Activated naive CD8-positive, alpha-beta T cell (primary cell): ENCODE measurements around the gene C16orf82.

Experiments used
- H3K27ac Mint-ChIP-seq: one replicate; pipeline ENCODE4 v1.8.0; 2021; ENCODE audit warnings: mixed read lengths
- H3K27me3 Mint-ChIP-seq: one replicate; pipeline ENCODE4 v1.8.0; 2021; ENCODE audit warnings: mixed read lengths
- H3K36me3 Mint-ChIP-seq: one replicate; pipeline ENCODE4 v1.8.0; 2021; ENCODE audit warnings: mixed read lengths
- H3K4me1 Mint-ChIP-seq: one replicate; pipeline ENCODE4 v1.8.0; 2021; ENCODE audit warnings: low read depth, mixed read lengths
- H3K4me3 Mint-ChIP-seq: one replicate; pipeline ENCODE4 v1.8.0; 2021; ENCODE audit warnings: mild to moderate bottlenecking, mixed read lengths
- H3K9me3 Mint-ChIP-seq: one replicate; pipeline ENCODE4 v1.8.0; 2021; ENCODE audit warnings: low read depth, mixed read lengths

C16orf82 gene

GRCh38 chr16:27066668-27067537, at the start of gene C16orf82:
Gene C16orf82 (plus strand): TSS chr16:27066927.
- no peaks in the 10 kb centered on the region for H3K9me3 Mint-ChIP-seq
- H3K27me3 Mint-ChIP-seq = peaks cover 6% of the 10 kb centered on the region
- no peak within 1 kb of the TSS for H3K27ac Mint-ChIP-seq
- H3K36me3 Mint-ChIP-seq = no peaks in the 10 kb centered on the region
- H3K4me1 Mint-ChIP-seq = no peaks in the 10 kb centered on the region
- H3K4me3 Mint-ChIP-seq = no peak within 1 kb of the TSS

DNA sequence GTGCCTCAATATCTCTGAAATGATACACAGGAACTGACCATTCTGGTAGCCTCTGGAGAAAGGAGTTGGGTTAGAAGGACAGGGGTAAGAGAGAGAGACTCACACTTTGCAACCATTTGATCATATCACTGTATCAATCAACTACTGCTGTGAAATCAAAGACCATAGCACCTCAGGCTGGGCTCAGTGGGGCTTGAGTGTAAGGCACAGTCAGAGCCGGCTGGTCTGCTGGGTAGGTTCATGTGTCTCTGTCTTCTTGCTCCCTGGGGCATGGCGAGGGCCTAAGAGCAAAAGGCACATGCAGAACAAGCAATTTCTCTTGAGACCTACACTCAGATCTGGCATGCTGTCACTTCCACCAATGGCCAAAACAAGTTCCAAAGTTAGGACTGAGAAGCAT, 46.7 kb upstream of the C16orf82 start:
- Mint-ChIP-seq H3K4me1 (no peaks in the 10 kb centered on the region), H3K27ac (no peak overlapping the region), H3K4me3 (no peak overlapping the region), H3K27me3 (peaks cover 4% of the 10 kb centered on the region), H3K9me3 (no peaks in the 10 kb centered on the region), H3K36me3 (no peaks in the 10 kb centered on the region)

GRCh38 chr16:27024010-27024409, 42.7 kb upstream of the C16orf82 start:
- Mint-ChIP-seq H3K27ac (no peak overlapping the region), H3K9me3 (no peaks in the 10 kb centered on the region), H3K4me1 (no peaks in the 10 kb centered on the region), H3K4me3 (no peak overlapping the region), H3K27me3 (peaks cover 6% of the 10 kb centered on the region), H3K36me3 (no peaks in the 10 kb centered on the region)

DNA sequence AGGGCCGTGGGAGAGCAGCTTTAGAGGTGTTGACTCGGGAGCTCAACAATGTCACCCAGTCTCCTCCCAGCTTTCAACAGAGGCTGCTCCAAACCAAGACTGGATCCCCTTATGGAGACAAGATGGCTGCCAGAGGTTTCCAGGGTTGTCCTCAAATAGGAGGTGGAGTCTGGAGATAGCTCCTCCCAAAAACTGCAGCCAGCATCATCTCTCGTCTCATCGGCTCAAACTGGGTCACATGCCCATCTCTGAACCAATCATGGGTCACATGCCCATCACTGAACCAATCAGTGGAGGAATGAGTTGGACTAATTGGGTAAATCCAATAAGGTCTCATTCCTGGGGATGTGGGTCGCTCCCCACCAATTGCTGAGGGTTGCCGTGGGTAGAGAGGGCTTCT, 41.1 kb upstream of the C16orf82 start:
- Mint-ChIP-seq H3K27ac (no peak overlapping the region), H3K27me3 (peaks cover 9% of the 10 kb centered on the region), H3K36me3 (no peaks in the 10 kb centered on the region), H3K9me3 (no peaks in the 10 kb centered on the region), H3K4me3 (no peak overlapping the region), H3K4me1 (no peaks in the 10 kb centered on the region)

- Mint-ChIP-seq H3K9me3 (no peaks in the 10 kb centered on the region), H3K4me3 (no peak overlapping the region), H3K4me1 (no peaks in the 10 kb centered on the region), H3K27ac (no peak overlapping the region), H3K27me3 (peaks cover 8% of the 10 kb centered on the region), H3K36me3 (no peaks in the 10 kb centered on the region)
Observed at GRCh38 chr16:27027971-27028370, 38.8 kb upstream of the C16orf82 start.

DNA sequence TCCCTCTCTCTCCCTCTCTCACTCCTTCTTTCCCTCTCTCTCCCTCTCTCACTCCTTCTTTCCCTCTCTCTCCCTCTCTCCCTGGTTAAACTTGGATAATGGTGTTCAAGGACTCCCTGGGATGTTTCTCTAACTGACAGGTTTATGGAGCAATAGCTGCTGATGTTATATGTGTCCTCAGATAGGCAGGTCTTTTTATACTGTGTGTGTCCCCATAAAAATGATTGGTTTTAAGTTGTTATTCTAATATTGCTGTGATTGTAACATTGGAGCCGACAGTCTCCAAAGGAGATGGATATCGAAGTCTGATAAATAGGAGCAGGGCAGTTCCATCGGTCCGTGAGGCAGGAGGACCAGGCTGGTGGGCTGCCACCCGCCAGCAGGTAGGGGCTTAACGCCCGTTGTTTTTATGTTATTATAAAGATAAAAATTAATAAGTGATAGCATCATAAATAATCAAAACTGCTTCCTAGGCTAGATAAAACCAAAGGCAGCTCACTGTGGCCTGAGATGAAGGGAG, 38.1 kb upstream of the C16orf82 start:
- Mint-ChIP-seq H3K4me3 (no peak overlapping the region), H3K36me3 (no peaks in the 10 kb centered on the region), H3K27ac (no peak overlapping the region), H3K4me1 (no peaks in the 10 kb centered on the region), H3K27me3 (peaks cover 8% of the 10 kb centered on the region), H3K9me3 (no peaks in the 10 kb centered on the region)

- Mint-ChIP-seq H3K27ac (no peak overlapping the region), H3K9me3 (no peaks in the 10 kb centered on the region), H3K4me1 (no peaks in the 10 kb centered on the region), H3K36me3 (no peaks in the 10 kb centered on the region), H3K4me3 (no peak overlapping the region), H3K27me3 (peaks cover 9% of the 10 kb centered on the region)
Observed at GRCh38 chr16:27029525-27029924, 37.2 kb upstream of the C16orf82 start.

DNA sequence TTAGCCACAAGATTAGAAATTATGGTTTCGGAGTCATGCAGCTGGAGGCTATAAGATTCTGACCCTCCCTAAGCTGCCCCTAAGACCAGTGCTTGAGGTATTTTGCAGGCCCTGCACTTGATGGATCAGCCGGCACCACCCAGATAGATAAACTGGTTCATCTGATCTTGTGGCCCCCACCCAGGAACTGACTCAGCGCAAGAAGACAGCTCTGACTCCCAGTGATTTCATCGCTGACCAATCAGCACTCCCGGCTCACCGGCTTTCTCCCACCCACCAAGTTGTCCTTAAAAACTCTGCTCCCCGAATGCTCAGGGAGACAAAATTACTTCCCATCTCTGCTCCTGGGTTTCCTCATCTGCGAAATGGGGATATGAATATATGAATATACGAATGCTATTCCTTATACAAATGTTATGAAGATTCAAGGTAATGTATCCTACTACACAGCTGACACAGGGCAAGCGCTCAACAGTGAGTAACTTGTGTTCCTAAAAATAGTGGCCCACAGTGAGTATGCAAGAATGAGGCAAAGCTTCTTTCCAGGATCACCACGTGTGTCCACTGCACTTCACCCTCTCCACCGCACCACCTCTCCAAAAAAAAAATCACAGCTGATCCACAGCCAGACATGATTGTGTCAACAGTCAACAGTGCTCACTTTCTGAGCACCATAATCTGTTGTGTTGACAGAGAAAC, 33.3 kb upstream of the C16orf82 start:
- Mint-ChIP-seq H3K9me3 (no peaks in the 10 kb centered on the region), H3K27me3 (peaks cover 8% of the 10 kb centered on the region), H3K27ac (no peak overlapping the region), H3K36me3 (no peaks in the 10 kb centered on the region), H3K4me1 (no peaks in the 10 kb centered on the region), H3K4me3 (no peak overlapping the region)

DNA sequence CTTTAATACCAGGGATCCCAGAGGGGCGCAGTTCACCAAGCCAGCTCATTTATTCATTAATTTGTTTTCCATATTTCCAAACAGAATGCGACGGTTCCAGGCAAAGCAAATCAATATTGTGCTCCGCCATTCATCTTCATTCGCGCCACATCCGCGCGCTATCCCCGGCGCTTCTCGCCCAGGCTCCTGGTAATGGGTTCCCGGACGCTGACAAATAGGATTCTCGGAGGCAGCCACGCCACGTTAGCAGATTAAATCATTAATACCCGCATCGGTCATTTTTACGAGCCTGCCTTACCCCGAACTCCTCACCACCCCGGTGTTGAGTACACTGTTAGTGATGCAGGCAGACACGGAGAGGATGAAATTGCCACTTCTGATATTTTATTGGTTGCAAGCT, 26.0 kb upstream of the C16orf82 start:
- Mint-ChIP-seq H3K4me3 (no peak overlapping the region), H3K27me3 (peaks cover 9% of the 10 kb centered on the region), H3K9me3 (no peaks in the 10 kb centered on the region), H3K36me3 (no peaks in the 10 kb centered on the region), H3K27ac (no peak overlapping the region), H3K4me1 (no peaks in the 10 kb centered on the region)

GRCh38 chr16:27046958-27047518, 19.7 kb upstream of the C16orf82 start:
- Mint-ChIP-seq H3K4me3 (no peak overlapping the region), H3K9me3 (no peaks in the 10 kb centered on the region), H3K27me3 (peaks cover 4% of the 10 kb centered on the region), H3K27ac (no peak overlapping the region), H3K36me3 (no peaks in the 10 kb centered on the region), H3K4me1 (no peaks in the 10 kb centered on the region)

GRCh38 chr16:27048316-27048715, 18.4 kb upstream of the C16orf82 start:
- H3K27me3 Mint-ChIP-seq = peaks cover 2% of the 10 kb centered on the region
- no peaks in the 10 kb centered on the region for H3K9me3 Mint-ChIP-seq
- H3K4me1 Mint-ChIP-seq = no peaks in the 10 kb centered on the region
- no peak overlapping the region for H3K27ac Mint-ChIP-seq
- H3K36me3 Mint-ChIP-seq = no peaks in the 10 kb centered on the region
- no peak overlapping the region for H3K4me3 Mint-ChIP-seq

- no peaks in the 10 kb centered on the region for H3K27me3 Mint-ChIP-seq
- H3K27ac Mint-ChIP-seq = no peak overlapping the region
- H3K9me3 Mint-ChIP-seq = no peaks in the 10 kb centered on the region
- H3K36me3 Mint-ChIP-seq = no peaks in the 10 kb centered on the region
- H3K4me3 Mint-ChIP-seq = no peak overlapping the region
- H3K4me1 Mint-ChIP-seq = no peaks in the 10 kb centered on the region
Observed at GRCh38 chr16:27049117-27049516, 17.6 kb upstream of the C16orf82 start.

DNA sequence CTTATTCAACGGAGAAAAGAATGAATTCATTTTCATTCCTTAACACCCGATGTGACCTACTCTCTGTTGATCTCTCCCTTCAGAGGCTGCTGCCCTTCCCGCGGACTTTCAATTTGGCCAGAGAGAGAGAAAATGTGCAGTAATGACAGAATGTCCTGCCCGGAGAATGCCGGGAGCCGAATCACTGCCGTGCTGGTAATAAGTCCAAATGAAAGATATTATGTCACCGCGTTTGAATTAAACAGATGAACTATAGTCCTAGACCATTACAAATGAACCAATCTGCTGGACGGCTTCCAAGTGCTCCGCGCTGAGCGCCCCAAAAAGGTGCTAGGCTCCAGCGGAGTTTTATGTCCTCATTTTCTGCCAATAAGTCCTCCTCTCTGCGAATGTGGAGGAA, 14.7 kb upstream of the C16orf82 start:
- Mint-ChIP-seq H3K4me3 (no peak overlapping the region), H3K4me1 (no peaks in the 10 kb centered on the region), H3K36me3 (no peaks in the 10 kb centered on the region), H3K27me3 (no peaks in the 10 kb centered on the region), H3K27ac (no peak overlapping the region), H3K9me3 (no peaks in the 10 kb centered on the region)

GRCh38 chr16:27053996-27054395, 12.7 kb upstream of the C16orf82 start:
- H3K27ac Mint-ChIP-seq = no peak overlapping the region
- no peak overlapping the region for H3K4me3 Mint-ChIP-seq
- H3K36me3 Mint-ChIP-seq = no peaks in the 10 kb centered on the region
- H3K27me3 Mint-ChIP-seq = no peaks in the 10 kb centered on the region
- no peaks in the 10 kb centered on the region for H3K9me3 Mint-ChIP-seq
- H3K4me1 Mint-ChIP-seq = no peaks in the 10 kb centered on the region

- Mint-ChIP-seq H3K4me3 (no peak overlapping the region), H3K27ac (no peak overlapping the region), H3K4me1 (no peaks in the 10 kb centered on the region), H3K36me3 (no peaks in the 10 kb centered on the region), H3K9me3 (no peaks in the 10 kb centered on the region), H3K27me3 (peaks cover 3% of the 10 kb centered on the region)
Observed at GRCh38 chr16:27058299-27058698, 8.4 kb upstream of the C16orf82 start.
